HepG2 (cell line): ENCODE results near the gene ARL3. TPM values are rescaled to one million over a fixed set of nuclear protein-coding genes. Genes with fewer than 3 reads are reported as not detected.

Experiments
- CBFB ChIP-seq: sonication (generic); formaldehyde crosslinking; IDR thresholded peaks from 2 replicates; pipeline ENCODE4 v1.4.0; 2020; ENCODE audit warnings: missing genetic modification reagents
- CC2D1A ChIP-seq: sonication (generic); formaldehyde crosslinking; IDR thresholded peaks from 2 replicates; pipeline ENCODE4 v1.8.1; 2023; ENCODE audit warnings: mild to moderate bottlenecking, missing genetic modification reagents
- ELF4 ChIP-seq: sonication (generic); formaldehyde crosslinking; IDR thresholded peaks from 2 replicates; pipeline ENCODE4 v1.5.0; 2020; ENCODE audit warnings: missing genetic modification reagents, mild to moderate bottlenecking, moderate library complexity, borderline replicate concordance
- FOSL2 ChIP-seq: sonication (generic); formaldehyde crosslinking; IDR thresholded peaks from 2 replicates; pipeline ENCODE4 v1.4.0; 2020; ENCODE audit warnings: missing genetic modification reagents
- FOXC1 ChIP-seq: sonication (generic); formaldehyde crosslinking; IDR thresholded peaks from 2 replicates; pipeline ENCODE4 v1.8.0; 2022; ENCODE audit warnings: mild to moderate bottlenecking, missing genetic modification reagents, borderline replicate concordance
- FOXJ3 ChIP-seq: sonication (generic); formaldehyde crosslinking; IDR thresholded peaks from 2 replicates; pipeline ENCODE4 v1.4.0; 2020; ENCODE audit warnings: missing genetic modification reagents, mild to moderate bottlenecking, borderline replicate concordance
- HMGA1 ChIP-seq: sonication (generic); formaldehyde crosslinking; conservative IDR thresholded peaks from 2 replicates; pipeline ENCODE4 v1.4.0; 2020; ENCODE audit warnings: missing genetic modification reagents
- HNF4A ChIP-seq: sonication (generic); formaldehyde crosslinking; IDR thresholded peaks from 2 replicates; pipeline ENCODE4 v1.4.0; 2020; ENCODE audit warnings: missing genetic modification reagents
- HOXD1 ChIP-seq: sonication (generic); formaldehyde crosslinking; IDR thresholded peaks from 2 replicates; pipeline ENCODE4 v1.5.0; 2020; ENCODE audit warnings: missing genetic modification reagents
- KDM4B ChIP-seq: sonication (generic); formaldehyde crosslinking; IDR thresholded peaks from 2 replicates; pipeline ENCODE4 v1.4.0; 2020; ENCODE audit warnings: missing genetic modification reagents
- MTF1 ChIP-seq: sonication (generic); formaldehyde crosslinking; IDR thresholded peaks from 2 replicates; pipeline ENCODE4 v1.5.0; 2020; ENCODE audit warnings: missing genetic modification reagents
- NFYC ChIP-seq: IDR thresholded peaks from 2 replicates; pipeline ENCODE4 v1.6.1; 2016; ENCODE audit warnings: missing genetic modification reagents, missing compliant biosample characterization
- NR2F1 ChIP-seq, 2 experiments: fragments of 450-650 bp in 1 of 2; formaldehyde crosslinking in 1 of 2; IDR thresholded peaks; 2 replicates each; pipeline versions ENCODE4 v1.5.0 to v1.6.1; 2016 to 2020; ENCODE audit warnings: mild to moderate bottlenecking in 1 of 2, missing compliant biosample characterization in 1 of 2, missing genetic modification reagents in 1 of 2, moderate library complexity in 1 of 2
- REXO4 ChIP-seq: sonication (generic); formaldehyde crosslinking; IDR thresholded peaks from 2 replicates; pipeline ENCODE4 v1.8.0; 2022; ENCODE audit warnings: missing genetic modification reagents, mild to moderate bottlenecking, borderline replicate concordance
- SCMH1 ChIP-seq: sonication (generic); formaldehyde crosslinking; IDR thresholded peaks from 2 replicates; pipeline ENCODE4 v1.9.0; 2021; ENCODE audit warnings: missing genetic modification reagents, mild to moderate bottlenecking, borderline replicate concordance
- SMAD9 ChIP-seq: sonication (generic); formaldehyde crosslinking; IDR thresholded peaks from 2 replicates; pipeline ENCODE4 v1.5.1; 2020; ENCODE audit warnings: mild to moderate bottlenecking, missing genetic modification reagents
- SP2 ChIP-seq: sonication (generic); formaldehyde crosslinking; IDR thresholded peaks from 2 replicates; pipeline ENCODE4 v1.5.1; 2020; ENCODE audit warnings: mild to moderate bottlenecking, missing genetic modification reagents
- SP4 ChIP-seq: sonication (generic); formaldehyde crosslinking; IDR thresholded peaks from 2 replicates; pipeline ENCODE4 v1.8.1; 2023; ENCODE audit warnings: mild to moderate bottlenecking, missing genetic modification reagents
- TBL1XR1 ChIP-seq: fragments of 150-350 bp; IDR thresholded peaks from 2 replicates; pipeline ENCODE4 v1.6.1; 2014; ENCODE audit warnings: borderline replicate concordance, low read length; ENCODE audit not compliant: partially characterized antibody
- TBX3 ChIP-seq: fragments of 450-650 bp; IDR thresholded peaks from 2 replicates; pipeline ENCODE4 v1.6.1; 2017; ENCODE audit warnings: antibody characterized with exemption, mild to moderate bottlenecking, inconsistent platforms, borderline replicate concordance
- TRIM24 ChIP-seq: sonication (generic); formaldehyde crosslinking; IDR thresholded peaks from 2 replicates; pipeline ENCODE4 v1.8.0; 2022; ENCODE audit warnings: mild to moderate bottlenecking, missing genetic modification reagents
- ZNF138 ChIP-seq: sonication (generic); formaldehyde crosslinking; IDR thresholded peaks from 2 replicates; pipeline ENCODE4 v1.5.0; 2020; ENCODE audit warnings: mild to moderate bottlenecking, low read depth, missing genetic modification reagents
- ZNF234 ChIP-seq: sonication (generic); formaldehyde crosslinking; conservative IDR thresholded peaks from 2 replicates; pipeline ENCODE4 v1.5.1; 2020; ENCODE audit warnings: mild to moderate bottlenecking, missing genetic modification reagents
- ZNF709 ChIP-seq: sonication (generic); formaldehyde crosslinking; IDR thresholded peaks from 2 replicates; pipeline ENCODE4 v1.5.0; 2020; ENCODE audit warnings: mild to moderate bottlenecking, missing genetic modification reagents
- ZNF720 ChIP-seq: sonication (generic); formaldehyde crosslinking; IDR thresholded peaks from 2 replicates; pipeline ENCODE4 v1.4.0; 2020; ENCODE audit warnings: missing genetic modification reagents
- polyA plus RNA-seq, 8 experiments: library from polyadenylated mRNA; depleted of rRNA in 3 of 8; stranded (reverse) in 7 of 8; unstranded in 1 of 8; fragments of >200 nt; fragmentation: Illumina TruSeq in 4 of 8; extraction: Trizol in 4 of 8; gene quantifications; 2 replicates each; pipeline versions ENCODE4 v1.2.1 to v1.2.3, GENCODE V29; 2011 to 2016; ENCODE audit warnings: low read depth in 4 of 8, missing spikeins in 1 of 8, mixed read lengths in 1 of 8; ENCODE audit not compliant: insufficient read depth in 1 of 8
- total RNA-seq, 5 experiments: library from RNA; depleted of rRNA; stranded (reverse); fragments of >200 nt; fragmentation: Illumina TruSeq; extraction: Trizol; gene quantifications; 2 replicates each; pipeline ENCODE4 v1.2.3, GENCODE V29; 2016; ENCODE audit warnings: low read depth in 1 of 5
- TF ChIP-seq, protein P1 (sequence below): sonication (generic); formaldehyde crosslinking; IDR thresholded peaks from 2 replicates; pipeline ENCODE4 v1.4.0; 2020; ENCODE audit warnings: mild to moderate bottlenecking, missing genetic modification reagents
- TF ChIP-seq, protein P2 (sequence below): sonication (generic); formaldehyde crosslinking; IDR thresholded peaks from 2 replicates; pipeline ENCODE4 v1.9.0; 2021; ENCODE audit warnings: missing genetic modification reagents, borderline replicate concordance

The ARL3 gene
- total and polyA plus RNA-seq, 2 of the 13 experiments (the other 11 are each of a cell fraction or from before 2014, with no cell fraction given), result 5.2 to 6.6 TPM

DNA sequence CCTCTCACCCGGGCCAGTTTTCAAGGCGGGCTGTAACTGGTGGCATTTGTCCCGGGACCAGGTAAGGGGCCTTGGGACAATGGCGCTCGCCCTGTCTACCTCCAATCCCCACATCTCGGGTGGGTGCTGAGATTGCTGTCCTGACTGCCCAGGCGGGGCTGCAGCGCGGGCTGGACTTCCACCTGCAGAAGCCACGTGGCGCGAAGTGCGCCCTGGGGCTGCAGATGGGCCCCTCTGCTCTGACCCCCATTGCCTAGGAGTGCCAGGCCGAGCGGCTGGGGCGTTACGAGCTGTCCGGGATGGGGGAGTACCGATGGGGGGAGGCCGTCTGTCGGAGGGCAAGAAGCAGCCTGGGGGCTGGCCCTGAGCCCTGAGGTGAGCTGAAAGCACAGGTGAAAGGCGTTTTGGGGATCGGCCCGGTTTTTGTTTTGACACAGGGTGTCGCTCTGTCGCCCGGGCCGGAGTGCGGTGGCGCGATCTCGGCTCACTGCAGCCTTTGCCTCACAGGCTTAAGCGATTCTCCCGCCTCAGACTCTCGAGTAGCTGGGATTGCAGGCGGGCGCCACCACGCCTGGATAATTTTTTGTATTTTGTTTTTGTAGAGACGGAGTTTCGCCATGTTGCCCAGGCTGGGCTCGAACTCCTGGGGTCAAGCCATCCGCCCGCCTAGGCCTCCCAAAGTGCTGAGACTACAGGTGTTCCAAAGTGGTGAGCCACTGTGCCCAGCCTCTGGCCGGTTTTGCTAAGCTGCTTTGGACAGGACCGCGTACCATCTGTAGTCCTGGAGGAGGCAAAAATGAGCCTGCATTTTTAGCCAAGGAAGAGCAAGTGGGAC, 641 bp upstream of the ARL3 start, which contains the start of gene SFXN2 (continued):
- TF ChIP-seq TBX3 (no peak), ZNF138 (CRISPR knock-in tag) (0 out of 2 replicates have a peak, but pooled peaks have one; percentile 16), SP4 (CRISPR knock-in tag) (no peak), CC2D1A (CRISPR knock-in tag) (no peak), MTF1 (CRISPR knock-in tag) (no peak), HNF4A (CRISPR knock-in tag) (no peak), TRIM24 (CRISPR knock-in tag) (no peak), ZNF720 (CRISPR knock-in tag) (no peak), TBL1XR1 (no peak), ZNF709 (CRISPR knock-in tag) (no peak), HMGA1 (CRISPR knock-in tag) (no peak), SCMH1 (CRISPR knock-in tag) (no peak), HOXD1 (no peak), ELF4 (no peak), SMAD9 (CRISPR knock-in tag) (peak; percentile 28; the same call in 1 of the 2 replicates), REXO4 (CRISPR knock-in tag) (no peak), ZNF234 (CRISPR knock-in tag) (peak; percentile 82; the same call in 1 of the 2 replicates), NR2F1 (CRISPR knock-in tag; IDR thresholded peaks at IDR 0.05) (no peak), FOXC1 (no peak), KDM4B (CRISPR knock-in tag) (0 out of 2 replicates have a peak, but pooled peaks have one; percentile 15), SP2 (CRISPR knock-in tag) (no peak), FOSL2 (CRISPR knock-in tag) (no peak), FOXJ3 (CRISPR knock-in tag) (no peak), NFYC (no peak), CBFB (no peak)
- TF ChIP-seq, protein P1, sequence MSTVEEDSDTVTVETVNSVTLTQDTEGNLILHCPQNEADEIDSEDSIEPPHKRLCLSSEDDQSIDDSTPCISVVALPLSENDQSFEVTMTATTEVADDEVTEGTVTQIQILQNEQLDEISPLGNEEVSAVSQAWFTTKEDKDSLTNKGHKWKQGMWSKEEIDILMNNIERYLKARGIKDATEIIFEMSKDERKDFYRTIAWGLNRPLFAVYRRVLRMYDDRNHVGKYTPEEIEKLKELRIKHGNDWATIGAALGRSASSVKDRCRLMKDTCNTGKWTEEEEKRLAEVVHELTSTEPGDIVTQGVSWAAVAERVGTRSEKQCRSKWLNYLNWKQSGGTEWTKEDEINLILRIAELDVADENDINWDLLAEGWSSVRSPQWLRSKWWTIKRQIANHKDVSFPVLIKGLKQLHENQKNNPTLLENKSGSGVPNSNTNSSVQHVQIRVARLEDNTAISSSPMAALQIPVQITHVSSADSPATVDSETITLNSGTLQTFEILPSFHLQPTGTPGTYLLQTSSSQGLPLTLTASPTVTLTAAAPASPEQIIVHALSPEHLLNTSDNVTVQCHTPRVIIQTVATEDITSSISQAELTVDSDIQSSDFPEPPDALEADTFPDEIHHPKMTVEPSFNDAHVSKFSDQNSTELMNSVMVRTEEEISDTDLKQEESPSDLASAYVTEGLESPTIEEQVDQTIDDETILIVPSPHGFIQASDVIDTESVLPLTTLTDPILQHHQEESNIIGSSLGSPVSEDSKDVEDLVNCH, result no peak
- TF ChIP-seq, protein P2, sequence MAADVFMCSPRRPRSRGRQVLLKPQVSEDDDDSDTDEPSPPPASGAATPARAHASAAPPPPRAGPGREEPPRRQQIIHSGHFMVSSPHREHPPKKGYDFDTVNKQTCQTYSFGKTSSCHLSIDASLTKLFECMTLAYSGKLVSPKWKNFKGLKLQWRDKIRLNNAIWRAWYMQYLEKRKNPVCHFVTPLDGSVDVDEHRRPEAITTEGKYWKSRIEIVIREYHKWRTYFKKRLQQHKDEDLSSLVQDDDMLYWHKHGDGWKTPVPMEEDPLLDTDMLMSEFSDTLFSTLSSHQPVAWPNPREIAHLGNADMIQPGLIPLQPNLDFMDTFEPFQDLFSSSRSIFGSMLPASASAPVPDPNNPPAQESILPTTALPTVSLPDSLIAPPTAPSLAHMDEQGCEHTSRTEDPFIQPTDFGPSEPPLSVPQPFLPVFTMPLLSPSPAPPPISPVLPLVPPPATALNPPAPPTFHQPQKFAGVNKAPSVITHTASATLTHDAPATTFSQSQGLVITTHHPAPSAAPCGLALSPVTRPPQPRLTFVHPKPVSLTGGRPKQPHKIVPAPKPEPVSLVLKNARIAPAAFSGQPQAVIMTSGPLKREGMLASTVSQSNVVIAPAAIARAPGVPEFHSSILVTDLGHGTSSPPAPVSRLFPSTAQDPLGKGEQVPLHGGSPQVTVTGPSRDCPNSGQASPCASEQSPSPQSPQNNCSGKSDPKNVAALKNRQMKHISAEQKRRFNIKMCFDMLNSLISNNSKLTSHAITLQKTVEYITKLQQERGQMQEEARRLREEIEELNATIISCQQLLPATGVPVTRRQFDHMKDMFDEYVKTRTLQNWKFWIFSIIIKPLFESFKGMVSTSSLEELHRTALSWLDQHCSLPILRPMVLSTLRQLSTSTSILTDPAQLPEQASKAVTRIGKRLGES, result no peak
